ENCODE results near the gene NLGN4X. TPM values are rescaled to one million over a fixed set of nuclear protein-coding genes. Genes with fewer than 3 reads are reported as not detected.

Gene NLGN4X
- total RNA-seq, 4 donors from 2014 or later, result 0.45 to 3.2 (median 0.86) TPM

DNA sequence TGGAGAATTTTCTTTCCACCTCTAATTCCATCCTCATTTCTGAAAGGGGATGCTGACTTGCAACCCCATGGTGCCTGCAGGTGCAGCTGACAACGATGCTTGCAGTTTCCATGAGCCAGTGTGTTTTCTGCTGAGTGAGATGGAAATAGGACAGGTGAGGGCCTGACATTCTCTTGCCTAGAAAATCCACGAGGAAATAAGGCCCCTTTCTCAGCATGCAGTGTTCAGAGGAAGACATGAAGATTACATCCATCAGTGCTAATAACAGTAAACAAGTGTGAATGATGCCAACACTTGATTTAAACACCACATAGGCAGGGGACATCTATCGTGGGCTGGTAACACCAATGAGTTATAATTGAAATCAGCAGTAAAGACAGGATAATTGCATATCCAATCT is 237.3 kb downstream of the NLGN4X start:
- intact Hi-C loops (cut with DNase I), result no loop called here
- DNase-seq, result no peak
- 46 to 67% methylated on average over 3 of the region's 3 CpGs for WGBS, 2 donors
- Histone ChIP-seq H3K9me3 (no peaks in the 10 kb centered on the region), H3K4me3 (replicated peaks in 1 of 3) (no peak overlapping the region), H3K36me3 (no peaks in the 10 kb centered on the region), H3K27me3 (no peaks in the 10 kb centered on the region), H3K27ac (no peak overlapping the region), H3K4me1 (no peaks in the 10 kb centered on the region)
- no peak for TF ChIP-seq POLR2A (IDR thresholded peaks at IDR 0.05)
- TF ChIP-seq, protein P1, sequence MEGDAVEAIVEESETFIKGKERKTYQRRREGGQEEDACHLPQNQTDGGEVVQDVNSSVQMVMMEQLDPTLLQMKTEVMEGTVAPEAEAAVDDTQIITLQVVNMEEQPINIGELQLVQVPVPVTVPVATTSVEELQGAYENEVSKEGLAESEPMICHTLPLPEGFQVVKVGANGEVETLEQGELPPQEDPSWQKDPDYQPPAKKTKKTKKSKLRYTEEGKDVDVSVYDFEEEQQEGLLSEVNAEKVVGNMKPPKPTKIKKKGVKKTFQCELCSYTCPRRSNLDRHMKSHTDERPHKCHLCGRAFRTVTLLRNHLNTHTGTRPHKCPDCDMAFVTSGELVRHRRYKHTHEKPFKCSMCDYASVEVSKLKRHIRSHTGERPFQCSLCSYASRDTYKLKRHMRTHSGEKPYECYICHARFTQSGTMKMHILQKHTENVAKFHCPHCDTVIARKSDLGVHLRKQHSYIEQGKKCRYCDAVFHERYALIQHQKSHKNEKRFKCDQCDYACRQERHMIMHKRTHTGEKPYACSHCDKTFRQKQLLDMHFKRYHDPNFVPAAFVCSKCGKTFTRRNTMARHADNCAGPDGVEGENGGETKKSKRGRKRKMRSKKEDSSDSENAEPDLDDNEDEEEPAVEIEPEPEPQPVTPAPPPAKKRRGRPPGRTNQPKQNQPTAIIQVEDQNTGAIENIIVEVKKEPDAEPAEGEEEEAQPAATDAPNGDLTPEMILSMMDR (IDR thresholded peaks at IDR 0.05), result no peak

DNA sequence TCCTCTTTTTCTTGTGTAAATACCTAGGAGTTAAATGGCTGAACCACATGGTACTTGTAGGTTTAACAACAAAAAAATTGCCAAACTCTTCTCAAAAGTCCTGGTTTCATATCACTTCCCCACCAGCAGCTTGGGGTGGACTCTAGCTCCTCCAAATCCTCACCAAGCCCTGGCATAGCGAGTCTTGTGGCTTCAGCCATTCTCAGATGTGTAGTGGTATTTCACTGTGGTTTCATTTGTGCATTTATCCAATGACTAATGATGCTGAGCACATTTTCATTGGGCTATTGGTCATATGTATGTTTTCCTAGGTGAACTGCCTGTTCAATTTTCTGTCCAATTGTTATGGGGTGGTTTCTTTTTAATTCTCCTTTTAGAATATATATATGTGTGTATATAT is 249.3 kb downstream of the NLGN4X start:
- H3K36me3 ChIP-seq, result no peaks in the 10 kb centered on the region
- no peaks in the 10 kb centered on the region for H3K9me3 ChIP-seq
- no peak for DNase-seq
- intact Hi-C loops (cut with DNase I), result no loop called here
- H3K27ac ChIP-seq, result no peak overlapping the region
- no peaks in the 10 kb centered on the region for H3K27me3 ChIP-seq
- TF ChIP-seq POLR2A (IDR thresholded peaks at IDR 0.05), result no peak
- no peaks in the 10 kb centered on the region for H3K4me1 ChIP-seq
- 100% methylated on average over 1 of the region's 1 CpG for WGBS, 2 donors
- no peak overlapping the region for H3K4me3 ChIP-seq (replicated peaks in 1 of 3)

DNA sequence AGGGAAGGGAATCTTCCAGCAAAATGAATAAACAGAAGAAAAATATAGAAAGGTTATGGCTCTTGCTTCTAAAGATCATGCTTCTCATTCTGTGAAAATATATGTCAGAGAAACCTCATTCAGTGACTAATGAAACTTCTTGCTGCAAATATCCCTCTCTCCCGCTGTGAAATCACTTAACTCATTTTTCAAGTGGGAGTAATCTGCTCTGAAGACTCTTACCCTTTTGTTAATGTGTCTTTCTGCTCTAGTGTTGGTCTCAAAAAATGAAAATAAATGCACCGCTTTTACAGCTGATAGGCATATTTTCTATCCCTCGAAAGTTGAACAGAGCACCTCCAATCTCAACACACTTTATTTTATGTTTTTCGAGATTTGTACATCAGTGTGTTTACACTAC is 252.3 kb downstream of the NLGN4X start:
- no peaks in the 10 kb centered on the region for H3K4me1 ChIP-seq
- H3K27me3 ChIP-seq, result no peaks in the 10 kb centered on the region
- no peak overlapping the region for H3K27ac ChIP-seq
- H3K36me3 ChIP-seq, result no peaks in the 10 kb centered on the region
- TF ChIP-seq, protein P1 (IDR thresholded peaks at IDR 0.05), result no peak
- no peak for TF ChIP-seq POLR2A (IDR thresholded peaks at IDR 0.05)
- WGBS, 2 donors, result 40 to 62% methylated on average over 4 of the region's 4 CpGs
- no peak overlapping the region for H3K4me3 ChIP-seq (replicated peaks in 1 of 3)
- intact Hi-C loops (cut with DNase I), result no loop called here
- H3K9me3 ChIP-seq, result no peaks in the 10 kb centered on the region
- no peak for DNase-seq

DNA sequence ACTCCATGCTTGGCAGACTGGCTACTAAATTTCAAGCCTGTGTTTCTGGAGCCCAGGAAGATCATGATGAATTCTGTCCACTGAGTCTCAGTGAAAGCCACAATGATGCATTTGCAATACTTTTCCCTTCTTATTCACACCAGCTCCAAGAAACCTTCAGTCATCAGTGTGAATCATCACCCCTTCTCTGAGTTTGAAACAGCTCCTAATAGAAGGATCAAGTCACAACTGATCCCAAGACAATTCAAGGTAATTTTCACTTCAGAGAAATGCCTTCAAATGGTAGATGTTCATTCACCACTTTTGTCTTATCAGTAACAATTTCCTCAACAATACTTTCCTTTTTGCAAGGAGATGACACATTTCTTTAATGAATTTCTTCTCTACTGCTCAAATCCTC is 257.4 kb downstream of the NLGN4X start:
- TF ChIP-seq, protein P1 (IDR thresholded peaks at IDR 0.05), result no peak
- no peak for TF ChIP-seq POLR2A (IDR thresholded peaks at IDR 0.05)
- intact Hi-C loops (cut with DNase I), result no loop called here

DNA sequence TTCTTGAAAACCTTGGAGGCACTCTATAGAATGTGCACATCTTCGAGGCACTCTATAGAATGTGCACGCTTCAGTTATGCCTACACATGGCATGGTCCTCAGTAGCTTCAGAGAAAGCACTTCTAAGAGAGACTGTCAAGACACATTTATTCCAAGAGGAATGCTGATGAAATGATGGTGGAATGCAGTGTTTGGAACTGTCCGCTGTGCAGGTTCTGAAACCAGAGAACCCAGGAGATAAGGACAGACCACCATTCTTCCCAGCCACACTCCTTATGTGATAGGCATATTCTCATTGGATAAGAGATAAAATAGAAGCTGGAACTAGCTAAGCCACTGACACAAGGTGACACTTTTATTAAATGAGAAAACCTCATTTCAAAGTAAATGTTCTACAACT is 263.3 kb downstream of the NLGN4X start:
- TF ChIP-seq, protein P1 (IDR thresholded peaks at IDR 0.05), result no peak
- TF ChIP-seq POLR2A (IDR thresholded peaks at IDR 0.05), result no peak
- Histone ChIP-seq H3K27ac (no peak overlapping the region), H3K9me3 (no peaks in the 10 kb centered on the region), H3K27me3 (no peaks in the 10 kb centered on the region), H3K4me3 (replicated peaks in 1 of 3) (no peak overlapping the region), H3K4me1 (no peaks in the 10 kb centered on the region), H3K36me3 (no peaks in the 10 kb centered on the region)
- intact Hi-C loops (cut with DNase I), result no loop called here
- no peak for DNase-seq
- WGBS, 2 donors, result 93 to 100% methylated on average over 1 to 3 of the region's 3 CpGs

More for the DNA sequence above, 257.4 kb downstream of the NLGN4X start:
- Histone ChIP-seq H3K27ac (no peak overlapping the region), H3K36me3 (no peaks in the 10 kb centered on the region), H3K9me3 (no peaks in the 10 kb centered on the region), H3K27me3 (no peaks in the 10 kb centered on the region), H3K4me1 (no peaks in the 10 kb centered on the region), H3K4me3 (replicated peaks in 1 of 3) (no peak overlapping the region)
- no peak for DNase-seq

DNA sequence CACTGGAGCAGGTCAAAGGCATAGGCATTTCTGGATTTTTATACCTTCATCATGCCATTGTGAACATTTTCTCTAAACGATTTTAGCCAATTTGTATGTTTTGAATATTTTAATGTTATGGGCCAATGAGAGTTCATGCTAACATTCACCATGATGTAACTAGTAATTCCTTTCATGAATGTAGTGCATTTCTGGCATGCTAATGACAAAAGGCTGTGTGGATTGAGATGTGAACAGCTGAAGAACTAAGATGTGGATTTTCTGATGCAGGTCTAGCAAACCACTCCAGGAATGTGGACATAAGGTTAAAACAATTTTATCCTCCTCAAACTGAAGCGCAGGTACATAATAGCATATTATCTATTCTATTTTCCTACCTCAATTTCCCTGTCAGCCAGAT is 269.4 kb downstream of the NLGN4X start:
- 81 to 82% methylated on average over 2 of the region's 2 CpGs for WGBS, 2 donors
- intact Hi-C loops (cut with DNase I), result no loop called here
- DNase-seq, result no peak
- H3K27me3 ChIP-seq, result no peaks in the 10 kb centered on the region
- no peaks in the 10 kb centered on the region for H3K4me1 ChIP-seq
- no peaks in the 10 kb centered on the region for H3K9me3 ChIP-seq
- H3K27ac ChIP-seq, result no peak overlapping the region
- H3K36me3 ChIP-seq, result no peaks in the 10 kb centered on the region
- no peak overlapping the region for H3K4me3 ChIP-seq (replicated peaks in 1 of 3)
- no peak for TF ChIP-seq POLR2A (IDR thresholded peaks at IDR 0.05)
- TF ChIP-seq, protein P1 (IDR thresholded peaks at IDR 0.05), result no peak
